Activated gamma-delta T cell treated with anti-CD3 and anti-CD28 coated beads, Interleukin-2, amount 50 U/mL, for 16 hours (primary cell): Measurements from ENCODE around the gene NUAK2.

Experiments used
- DNase-seq: peaks from one replicate; pipeline ENCODE4 v3.0.0-alpha.2; 2020; ENCODE audit warnings: low read depth

NUAK2 gene

GRCh38 chr1:205255941-205256780, 65.4 kb downstream of the NUAK2 start:
- DNase-seq = peak; percentile 78
